Activated T-cell treated with anti-CD3 and anti-CD28 coated beads for 1 hour (primary cell): ENCODE results near the gene GATD1.
"Not testable (repeated sequence)": the region's sequence is repeated elsewhere in the genome, so short reads cannot be mapped to it uniquely, and the experiment has no call there.

Source experiments
- DNase-seq: peaks from one replicate; pipeline ENCODE4 v3.0.0-alpha.2; 2020; ENCODE audit warnings: low read depth

The GATD1 gene

GRCh38 chr11:763073-763463, 14.2 kb downstream of the GATD1 start:
- DNase-seq: no peak

DNA sequence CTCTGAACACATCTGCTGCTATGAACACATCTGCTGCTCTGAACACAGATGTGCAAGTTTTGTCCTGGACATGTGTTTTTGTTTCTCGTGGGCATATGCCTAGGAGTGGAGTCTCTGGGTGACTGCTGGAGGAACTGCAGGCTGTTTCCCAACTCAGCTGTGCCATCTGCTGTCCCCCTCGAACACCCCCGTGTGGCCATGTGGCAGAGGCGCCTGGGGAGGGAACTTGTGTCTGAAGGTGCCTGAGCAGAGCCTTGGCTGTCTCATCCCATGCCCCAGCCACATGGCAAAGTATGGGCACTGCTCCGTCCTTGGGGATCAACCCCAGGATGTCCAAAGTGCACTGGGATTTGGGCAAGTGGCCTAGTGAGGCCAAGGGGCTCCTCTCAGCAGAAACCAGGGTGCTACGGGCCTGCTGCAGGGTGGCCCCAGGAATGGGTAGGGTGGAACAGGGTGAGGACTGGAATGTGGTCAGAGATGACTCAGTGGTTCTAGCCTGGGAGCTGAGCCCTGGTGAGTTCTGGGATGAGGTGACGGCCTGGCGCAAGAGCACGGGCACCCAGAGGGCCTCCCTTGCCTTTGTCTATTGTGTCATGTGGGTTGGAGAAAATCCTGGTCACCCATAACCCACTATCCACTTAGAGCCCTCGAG, 14.7 kb downstream of the GATD1 start:
- DNase-seq: no peak

DNA sequence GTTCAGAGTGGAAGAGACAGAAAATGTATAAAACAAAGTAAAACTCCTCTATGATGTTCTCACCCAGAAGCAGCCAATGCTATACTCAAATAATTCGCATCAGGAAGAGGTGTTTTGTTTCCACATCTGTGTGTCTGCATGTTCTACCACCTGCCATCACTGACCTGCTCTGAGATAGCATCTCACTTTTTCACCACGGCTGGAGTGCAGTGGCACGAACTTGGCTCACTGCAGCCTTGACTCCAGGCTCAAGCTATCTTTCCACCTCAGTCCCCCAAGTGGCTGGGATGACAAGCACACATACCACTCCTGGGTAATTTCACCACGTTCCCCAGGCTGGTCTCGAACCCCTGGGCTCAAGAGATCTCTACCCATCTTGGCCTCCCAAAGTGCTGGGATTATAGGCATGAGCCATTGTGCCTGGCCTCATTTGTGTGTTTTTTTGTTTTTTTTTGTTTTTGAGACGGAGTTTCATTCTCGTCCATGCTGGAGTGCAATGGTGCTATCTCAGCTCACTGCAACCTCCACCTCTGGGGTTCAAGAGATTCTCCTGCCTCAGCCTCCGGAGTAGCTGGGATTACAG, 15.7 kb downstream of the GATD1 start:
- no peak for DNase-seq

GRCh38 chr11:760236-760635, 17.1 kb downstream of the GATD1 start:
- DNase-seq: no peak

DNA sequence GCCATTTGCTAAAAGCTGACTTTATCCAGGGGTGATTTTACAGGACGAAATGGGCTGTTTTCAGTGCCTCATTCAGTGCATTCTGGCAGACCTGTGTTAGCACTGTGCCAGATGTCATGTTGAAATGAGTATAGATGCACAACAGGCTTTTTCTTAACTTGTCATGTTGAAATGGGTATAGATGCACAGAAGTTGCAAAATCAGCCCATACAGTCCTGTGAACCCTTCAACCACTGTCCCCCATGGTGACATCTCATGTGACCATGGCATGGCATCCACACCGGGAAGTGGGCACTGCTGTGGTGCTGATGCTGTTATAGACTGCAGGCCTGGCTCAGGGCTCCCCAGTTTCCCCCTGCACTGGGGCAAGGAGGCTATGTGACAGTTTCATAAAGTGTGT, 27.6 kb downstream of the GATD1 start:
- DNase-seq: no peak

DNA sequence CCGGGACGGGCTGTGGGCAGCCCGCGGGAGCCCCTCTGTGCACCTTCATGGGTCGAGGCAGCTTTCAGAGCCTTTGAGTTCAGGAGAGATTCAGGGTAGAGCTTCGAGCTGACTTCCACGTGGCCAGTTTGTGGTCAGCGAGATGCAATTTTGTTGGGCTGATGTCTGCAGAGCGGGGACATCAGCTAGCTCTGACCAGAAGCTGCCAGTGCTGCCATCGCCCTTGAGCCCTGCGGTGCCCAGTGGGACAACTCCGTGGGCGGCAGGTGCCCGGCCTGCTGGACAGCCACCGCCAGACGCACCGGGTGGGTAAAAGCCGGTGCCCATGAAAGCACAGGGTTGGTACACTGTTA, 29.3 kb downstream of the GATD1 start:
- DNase-seq: no peak

DNA sequence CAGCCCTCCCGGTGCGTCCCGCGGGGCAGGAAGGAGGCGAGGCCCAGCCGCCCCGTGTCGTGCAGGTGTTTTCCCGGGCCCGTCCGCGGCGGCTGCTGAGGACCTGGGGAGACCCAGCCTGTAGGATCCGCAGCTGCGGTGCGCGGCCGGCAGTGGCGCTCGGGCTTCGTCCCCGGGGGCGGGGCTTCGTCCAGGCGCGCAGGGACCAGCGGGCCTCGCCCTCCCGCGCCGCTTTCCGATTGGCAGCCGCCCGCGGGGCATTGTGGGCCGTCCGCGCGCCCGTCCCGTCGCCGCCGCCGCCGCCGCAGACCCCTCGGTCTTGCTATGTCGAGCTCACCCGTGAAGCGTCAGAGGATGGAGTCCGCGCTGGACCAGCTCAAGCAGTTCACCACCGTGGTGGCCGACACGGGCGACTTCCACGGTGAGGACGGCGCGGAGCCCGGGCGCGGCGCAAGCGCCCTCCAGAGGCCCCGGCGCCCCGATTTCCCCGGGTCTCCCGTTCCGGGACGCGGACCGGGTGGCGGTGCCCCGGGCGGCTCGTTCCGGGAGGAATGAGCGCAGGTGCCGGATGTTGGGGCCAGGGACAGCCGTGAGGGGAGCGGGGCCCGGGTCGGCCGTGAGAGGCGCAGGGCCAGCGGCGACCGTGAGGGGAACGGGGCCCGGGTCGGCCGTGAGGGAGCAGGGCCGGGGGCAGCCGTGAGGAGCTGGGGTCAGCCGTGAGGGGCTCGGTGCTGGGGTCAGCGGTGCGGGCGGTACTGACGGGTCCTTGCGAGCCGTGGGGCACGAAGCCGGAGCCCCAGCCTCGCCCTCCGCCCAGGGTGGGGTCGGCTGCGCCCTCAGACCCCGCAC, 29.9 kb downstream of the GATD1 start, which contains the start of gene TALDO1:
Gene TALDO1, plus strand, starts transcription at position 307 of the 849 bp plus-strand sequence. Its CDS starts 18 bp downstream, at position 325.
- DNase-seq: peak; percentile 70

DNA sequence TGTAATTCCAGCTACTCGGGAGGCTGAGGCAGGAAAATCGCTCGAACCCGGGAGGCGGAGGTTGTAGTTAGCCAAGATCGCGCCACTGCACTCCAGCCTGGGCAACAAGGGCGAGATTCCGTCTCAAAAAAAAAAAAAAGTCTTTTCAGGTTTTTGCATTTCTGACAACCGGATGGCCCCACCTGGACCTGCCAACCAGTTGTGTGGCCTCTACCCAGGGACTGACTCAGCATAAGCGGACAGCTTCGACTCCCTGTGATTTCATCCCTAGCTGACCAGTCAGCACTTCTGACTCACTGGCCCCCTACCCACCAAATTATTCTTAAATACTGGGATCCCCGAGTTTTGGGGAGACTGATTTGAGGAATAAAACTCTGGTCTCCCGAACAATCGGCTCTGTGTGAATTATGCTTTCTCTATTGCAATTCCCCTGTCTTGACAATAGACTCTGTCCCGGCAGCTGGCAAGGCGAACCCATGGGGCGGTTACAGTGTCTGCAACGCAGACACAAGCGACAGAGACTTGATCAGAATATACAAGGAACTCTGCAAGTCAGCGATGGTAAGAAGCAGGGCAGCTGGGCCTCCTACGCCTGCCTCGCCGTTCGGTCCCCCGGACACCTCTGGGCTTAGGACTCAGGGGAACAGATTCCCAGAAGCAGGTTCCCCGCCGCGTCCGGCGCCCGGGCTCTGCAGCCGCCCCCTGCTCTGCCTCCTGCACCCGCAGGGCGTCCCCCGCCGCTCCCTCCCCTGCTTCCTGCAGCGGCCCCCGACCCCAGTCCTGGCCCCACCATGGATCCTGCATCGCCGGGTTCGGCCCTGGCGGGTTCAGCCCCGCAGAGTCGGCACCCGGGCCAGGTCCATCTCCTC, 30.8 kb downstream of the GATD1 start:
- no peak for DNase-seq

GRCh38 chr11:745428-745827, 31.9 kb downstream of the GATD1 start:
- no peak for DNase-seq

DNA sequence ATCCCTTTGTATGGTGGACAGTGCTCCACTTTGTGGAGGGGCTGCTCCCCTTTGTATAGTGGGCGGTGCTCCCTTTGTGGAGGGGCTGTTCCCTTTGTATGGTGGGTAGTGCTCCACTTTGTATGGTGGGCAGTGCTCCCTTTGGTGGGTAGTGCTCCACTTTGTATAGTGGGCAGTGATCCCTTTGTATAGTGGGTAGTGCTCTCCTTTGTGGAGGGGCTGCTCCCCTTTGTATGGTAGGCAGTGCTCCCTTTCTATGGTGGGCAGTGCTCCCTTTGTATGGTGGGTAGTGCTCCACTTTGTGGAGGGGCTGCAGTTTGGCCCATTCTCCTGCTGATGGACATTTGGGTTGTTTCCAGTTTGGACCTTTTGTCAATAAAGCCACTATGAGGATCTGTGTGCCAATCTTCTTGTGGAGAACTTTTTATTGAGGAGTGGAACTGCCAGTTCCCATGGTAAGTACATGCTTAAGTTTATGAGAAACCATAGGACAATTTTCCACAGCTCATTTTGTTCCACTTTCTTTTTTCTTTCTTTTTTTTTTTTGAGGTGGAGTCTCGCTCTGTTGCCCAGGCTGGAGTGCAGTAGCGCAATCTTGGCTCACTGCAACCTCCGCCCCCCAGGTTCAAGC, 34.6 kb downstream of the GATD1 start:
- no peak for DNase-seq

GRCh38 chr11:742156-742546, 35.1 kb downstream of the GATD1 start:
- no peak for DNase-seq

- not testable (repeated sequence) for DNase-seq
Observed at GRCh38 chr11:737899-738298, 39.4 kb downstream of the GATD1 start.

GRCh38 chr11:737366-737765, 39.9 kb downstream of the GATD1 start:
- DNase-seq: no peak

GRCh38 chr11:734541-734940, 42.7 kb downstream of the GATD1 start:
- DNase-seq: not testable (repeated sequence)

GRCh38 chr11:733072-733471, 44.2 kb downstream of the GATD1 start:
- no peak for DNase-seq

DNA sequence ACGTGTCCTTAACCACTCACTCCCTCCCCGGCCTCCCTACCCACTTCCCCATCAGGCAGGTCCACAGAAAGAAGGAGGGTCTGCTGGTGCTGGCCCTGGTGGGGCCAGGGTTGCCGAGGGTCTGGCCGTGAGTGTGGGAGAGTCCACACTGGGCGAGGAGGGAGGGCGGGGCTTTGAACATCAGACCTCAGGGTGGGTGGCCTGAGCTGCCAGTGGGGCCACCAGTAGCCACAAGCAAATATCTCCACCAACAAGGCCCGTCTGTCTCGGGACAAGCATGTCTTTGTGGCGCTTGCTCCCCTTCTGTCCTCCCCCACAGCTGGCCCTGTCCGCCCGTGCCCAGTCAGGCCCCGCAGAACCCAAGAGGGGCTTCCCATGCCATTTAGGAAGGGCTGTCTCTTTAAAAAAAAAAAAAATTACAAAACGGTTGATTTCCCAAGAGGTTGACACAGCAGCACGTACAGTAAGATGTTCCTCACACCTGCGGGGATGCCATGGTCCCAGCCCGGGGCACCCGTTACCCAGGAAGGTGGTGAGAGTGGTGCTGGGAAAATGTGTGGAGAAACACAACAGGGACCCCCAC, 47.7 kb downstream of the GATD1 start:
- no peak for DNase-seq

GRCh38 chr11:728901-729491, 48.3 kb downstream of the GATD1 start:
- no peak for DNase-seq

GRCh38 chr11:727859-728748, 49.2 kb downstream of the GATD1 start:
- DNase-seq: peak; percentile 74

DNA sequence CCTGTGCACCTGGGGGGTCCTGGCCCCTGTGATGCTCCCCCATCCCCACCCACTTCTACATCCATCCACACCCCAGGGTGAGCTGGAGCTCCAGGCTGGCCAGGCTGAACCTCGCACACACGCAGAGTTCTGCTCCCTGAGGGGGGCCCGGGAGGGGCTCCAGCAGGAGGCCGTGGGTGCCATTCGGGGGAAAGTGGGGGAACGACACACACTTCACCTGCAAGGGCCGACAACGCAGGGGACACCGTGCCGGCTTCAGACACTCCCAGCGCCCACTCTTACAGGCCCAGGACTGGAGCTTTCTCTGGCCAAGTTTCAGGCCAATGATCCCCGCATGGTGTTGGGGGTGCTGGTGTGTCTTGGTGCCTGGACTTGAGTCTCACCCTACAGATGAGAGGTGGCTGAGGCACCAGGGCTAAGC, 50.0 kb downstream of the GATD1 start:
- no peak for DNase-seq
